ENCODE data around the gene EXOSC5. TPM values are rescaled to one million over a fixed set of nuclear protein-coding genes. Genes with fewer than 3 reads are reported as not detected.

EXOSC5 gene
- total and polyA plus RNA-seq, 2 of the 4 experiments (the other 2 are of a cell fraction) = 19.0 to 25.2 TPM

GRCh38 chr19:41434450-41434849 is 37.3 kb upstream of the EXOSC5 start:
- Histone ChIP-seq H3K4me2 (ENCODE audit: low read depth, low read length) (no peak overlapping the region), H3K4me1 (ENCODE audit: control insufficient read depth, insufficient read depth, low read length) (no peaks in the 10 kb centered on the region; the same call in 1 of the 2 replicates), H2AFZ (replicated peaks; ENCODE audit: low read length, poor library complexity) (no peak overlapping the region), H4K8ac (ENCODE audit: low read depth in 2 of 2, low read length in 2 of 2) (no peak overlapping the region), H3K27me3 (ENCODE audit: control insufficient read depth, insufficient read depth, low read length) (no peaks in the 10 kb centered on the region), H2BK20ac (ENCODE audit: low read depth, low read length) (no peak overlapping the region), H2AK9ac (replicated peaks; ENCODE audit: low read depth, low read length, poor library complexity) (no peak overlapping the region), H2BK120ac (ENCODE audit: low read depth, low read length) (no peak overlapping the region), H4K5ac (ENCODE audit: low read depth, low read length) (no peak overlapping the region), H3K36me3 (ENCODE audit: control insufficient read depth, insufficient read depth, low read length) (peaks cover 28% of the 10 kb centered on the region), H3K4ac (ENCODE audit: low read depth, low read length) (no peak overlapping the region), H2BK5ac (ENCODE audit: low read depth, low read length, poor library complexity, severe bottlenecking) (no peak overlapping the region), H3K9me1 (ENCODE audit: insufficient read depth, low read length) (no peaks in the 10 kb centered on the region; the same call in 1 of the 2 replicates), H3K56ac (ENCODE audit: extremely low read depth, insufficient read depth, low read length) (no peak overlapping the region), H4K20me1 (ENCODE audit: insufficient read depth, low read length) (no peaks in the 10 kb centered on the region), H3K4me3 (ENCODE audit: insufficient read depth, low read depth, low read length) (no peak overlapping the region), H2BK15ac (ENCODE audit: low read depth, low read length) (no peak overlapping the region), H3K14ac (replicated peaks; ENCODE audit: low read depth, low read length) (no peak overlapping the region), H3K23ac (ENCODE audit: low read depth, low read length) (no peak overlapping the region), H4K91ac (ENCODE audit: insufficient read depth, low read depth, low read length) (no peak overlapping the region), H2AK5ac (ENCODE audit: low read depth, low read length) (no peak overlapping the region), H3K27ac (ENCODE audit: insufficient read depth, low read length) (no peak overlapping the region), H3K79me1 (ENCODE audit: low read depth in 1 of 2, low read length in 2 of 2) (peaks cover 9 to 21% of the 10 kb centered on the region in 2 experiments), H3K18ac (ENCODE audit: low read depth, low read length) (no peak overlapping the region), H3K9ac (ENCODE audit: low read depth, low read length) (no peak overlapping the region), H3K9me3 (ENCODE audit: control insufficient read depth, insufficient read depth, low read length) (no peaks in the 10 kb centered on the region)
- no TSS peak for BruUV-seq (replicated peaks)
- in situ Hi-C loops (cut with MboI; ENCODE audit: low sequenced_read_pairs) = no loop called here
- intact Hi-C loops (cut with micrococcal nuclease) = no loop called here
- ChIA-PET CTCF (no interaction called here), POLR2A (ENCODE audit: unreplicated experiment) (no interaction called here)
- TF ChIP-seq RCOR1 (IDR thresholded peaks at IDR 0.05; ENCODE audit: insufficient replicate concordance, low read length) = no peak
- no peak for TF ChIP-seq BHLHE40 (IDR thresholded peaks at IDR 0.05; ENCODE audit: low read depth, low read length)
- TF ChIP-seq RAD21 (IDR thresholded peaks at IDR 0.05; ENCODE audit: low read length) = no peak
- no peak for TF ChIP-seq CHD1 (IDR thresholded peaks at IDR 0.05; ENCODE audit: low read depth, low read length)
- ATAC-seq (ENCODE audit: low read depth) (no peak), DNase-seq (no peak)
- dilution Hi-C loops (cut with HindIII; ENCODE audit: low sequenced_read_pairs, unreplicated experiment) = no loop called here
- WGBS, 2 experiments (ENCODE audit: extremely low coverage in 2 of 2, insufficient read length in 1 of 2) = no CpG with 5 or more reads among the region's 5 CpGs
